Thyroid gland (tissue), 4 donors: ENCODE data around the gene SMYD2.

ENCODE experiments used
- POLR2A ChIP-seq, 2 donors: fragments of 450-650 bp; IDR thresholded peaks; one replicate each; pipeline ENCODE4 v1.6.1; 2017; ENCODE audit warnings: antibody characterized with exemption in 2 of 2, mild to moderate bottlenecking in 2 of 2, moderate library complexity in 1 of 2
- TF ChIP-seq, protein P1 (sequence below), 6 experiments: fragments of 200-600 bp in 3 of 6; fragments of 450-650 bp in 3 of 6; sonication (generic) in 3 of 6; IDR thresholded peaks; one replicate each; pipeline ENCODE4 v1.5.1; 2016 to 2019; ENCODE audit warnings: antibody characterized with exemption in 6 of 6, mild to moderate bottlenecking in 2 of 6, inconsistent platforms in 1 of 6, moderate library complexity in 1 of 6

DNA sequence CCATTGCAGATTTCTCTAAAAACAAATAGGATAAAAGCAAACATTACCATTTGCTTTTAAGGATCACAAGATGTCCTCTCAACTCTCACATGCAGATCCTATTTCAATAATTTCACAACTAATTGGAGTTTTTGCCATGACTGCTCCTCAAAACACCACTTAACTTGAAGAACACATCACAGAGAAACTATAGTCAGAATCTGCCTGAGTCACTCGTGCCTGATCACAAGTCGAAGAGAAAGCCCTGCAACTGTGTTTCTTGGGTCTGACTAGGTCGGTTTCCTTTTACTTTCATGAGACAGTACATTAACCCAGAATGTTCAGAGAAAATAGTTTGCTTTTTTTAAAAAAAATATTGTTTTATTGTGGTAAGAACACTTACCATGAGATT lies 46.3 kb upstream of the SMYD2 start:
- TF ChIP-seq, protein P1, sequence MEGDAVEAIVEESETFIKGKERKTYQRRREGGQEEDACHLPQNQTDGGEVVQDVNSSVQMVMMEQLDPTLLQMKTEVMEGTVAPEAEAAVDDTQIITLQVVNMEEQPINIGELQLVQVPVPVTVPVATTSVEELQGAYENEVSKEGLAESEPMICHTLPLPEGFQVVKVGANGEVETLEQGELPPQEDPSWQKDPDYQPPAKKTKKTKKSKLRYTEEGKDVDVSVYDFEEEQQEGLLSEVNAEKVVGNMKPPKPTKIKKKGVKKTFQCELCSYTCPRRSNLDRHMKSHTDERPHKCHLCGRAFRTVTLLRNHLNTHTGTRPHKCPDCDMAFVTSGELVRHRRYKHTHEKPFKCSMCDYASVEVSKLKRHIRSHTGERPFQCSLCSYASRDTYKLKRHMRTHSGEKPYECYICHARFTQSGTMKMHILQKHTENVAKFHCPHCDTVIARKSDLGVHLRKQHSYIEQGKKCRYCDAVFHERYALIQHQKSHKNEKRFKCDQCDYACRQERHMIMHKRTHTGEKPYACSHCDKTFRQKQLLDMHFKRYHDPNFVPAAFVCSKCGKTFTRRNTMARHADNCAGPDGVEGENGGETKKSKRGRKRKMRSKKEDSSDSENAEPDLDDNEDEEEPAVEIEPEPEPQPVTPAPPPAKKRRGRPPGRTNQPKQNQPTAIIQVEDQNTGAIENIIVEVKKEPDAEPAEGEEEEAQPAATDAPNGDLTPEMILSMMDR (IDR thresholded peaks at IDR 0.05): no peak
- TF ChIP-seq POLR2A (IDR thresholded peaks at IDR 0.05): no peak
